HCT116 (cell line): ENCODE measurements around the gene TAT. TPM values are rescaled to one million over a fixed set of nuclear protein-coding genes. Genes with fewer than 3 reads are reported as not detected.
"Not testable (repeated sequence)": the region's sequence is repeated elsewhere in the genome, so short reads cannot be mapped to it uniquely, and the experiment has no call there.

ENCODE experiments used
- ATAC-seq: fragments of 200-7000 bp; cut with Tn5 transposase; 2 replicates; pipeline ENCODE4 v1.9.1; 2020; ENCODE audit warnings: mild to moderate bottlenecking, moderate library complexity
- BruUV-seq: library from RNA; stranded (reverse); fragments of 400-500 nt; replicated peaks from 2 replicates; lab custom pipeline; 2021; lab: Mats Ljungman, UMichigan
- CTCF ChIA-PET: fragments of 300-600 bp; sonication (Branson Sonifier 250); formaldehyde crosslinking; loops from one replicate; lab custom pipeline; 2021; ENCODE audit warnings: antibody characterized with exemption; lab: Charles Lee
- POLR2A ChIA-PET: fragments of 300-600, 350-600 bp; sonication (Branson Sonifier 250); formaldehyde crosslinking; loops from one replicate; lab custom pipeline; 2021; ENCODE audit warnings: antibody characterized with exemption; lab: Charles Lee
- RAD21 ChIA-PET, 2 experiments: fragments of 300-600 bp; sonication (Branson Sonifier 250); formaldehyde crosslinking; loops; one replicate each; lab custom pipeline; 2023; ENCODE audit warnings: low total read pairs in 2 of 2; ENCODE audit not compliant: uncharacterized antibody in 2 of 2, unreplicated experiment in 2 of 2, low non-redundant PET in 1 of 2; lab: Charles Lee
- DNase-seq: peaks from one replicate; pipeline ENCODE4 v3.0.0-alpha.2; 2010; ENCODE audit warnings: low read depth, low spot score
- H2AFZ ChIP-seq: fragments of 200-600 bp; shearing (Covaris generic), sonication (generic); 2 replicates; pipeline ENCODE4 v1.6.1; 2017; ENCODE audit warnings: low read depth, mixed run types, mixed read lengths, antibody characterized with exemption, low read length; ENCODE audit not compliant: poor library complexity, severe bottlenecking
- H3K27ac ChIP-seq: 2 replicates; pipeline ENCODE4 v1.5.1; 2012; ENCODE audit warnings: low read depth, low read length
- H3K27me3 ChIP-seq: fragments of 200-600 bp; sonication (generic); 2 replicates; pipeline ENCODE4 v1.6.1; 2016; ENCODE audit warnings: mixed run types, low read length, mixed read lengths; ENCODE audit not compliant: insufficient read depth
- H3K36me3 ChIP-seq, 2 experiments: fragments of 200-500 bp in 1 of 2; fragments of 200-600 bp in 1 of 2; sonication (Bioruptor generic) in 1 of 2; sonication (generic) in 1 of 2; 2 replicates each; pipeline versions ENCODE4 v1.5.1 to v1.6.1; 2014 to 2016; ENCODE audit warnings: low read length in 2 of 2, inconsistent platforms in 1 of 2, mixed read lengths in 1 of 2, mixed run types in 1 of 2; ENCODE audit not compliant: insufficient read depth in 2 of 2, control insufficient read depth in 1 of 2
- H3K4me1 ChIP-seq, 2 experiments: fragments of 200-600 bp in 1 of 2; sonication (generic) in 1 of 2; 2 replicates each; pipeline versions ENCODE4 v1.5.1 to v1.6.1; 2012 to 2017; ENCODE audit warnings: low read length in 2 of 2, inconsistent platforms in 1 of 2, mild to moderate bottlenecking in 1 of 2, mixed read lengths in 1 of 2, mixed run types in 1 of 2, moderate library complexity in 1 of 2; ENCODE audit not compliant: insufficient read depth in 2 of 2, control insufficient read depth in 1 of 2
- H3K4me2 ChIP-seq: fragments of 200-600 bp; sonication (generic); 2 replicates; pipeline ENCODE4 v1.6.1; 2017; ENCODE audit warnings: mixed run types, low read length, mixed read lengths
- H3K4me3 ChIP-seq, 2 experiments: fragments of 200-600 bp in 1 of 2; sonication (generic) in 1 of 2; replicated peaks in 1 of 2; 2 replicates each; pipeline ENCODE4 v1.5.1; 2011 to 2016; ENCODE audit warnings: low read length in 2 of 2, control low read depth in 1 of 2, low read depth in 1 of 2, mild to moderate bottlenecking in 1 of 2, mixed read lengths in 1 of 2, mixed run types in 1 of 2
- H3K79me2 ChIP-seq: fragments of 200-600 bp; sonication (generic); 2 replicates; pipeline ENCODE4 v1.6.1; 2017; ENCODE audit warnings: mild to moderate bottlenecking, mixed run types, low read length, moderate library complexity, mixed read lengths; ENCODE audit not compliant: insufficient read depth
- H3K9ac ChIP-seq: fragments of 200-600 bp; sonication (generic); 2 replicates; pipeline ENCODE4 v1.6.1; 2016; ENCODE audit warnings: low read length, mixed read lengths
- H3K9me2 ChIP-seq: fragments of 200-600 bp; sonication (generic), shearing (Covaris generic); 2 replicates; pipeline ENCODE4 v1.6.1; 2017; ENCODE audit warnings: mixed run types, mild to moderate bottlenecking, moderate library complexity; ENCODE audit not compliant: insufficient read depth
- H3K9me3 ChIP-seq, 2 experiments: fragments of 200-500 bp in 1 of 2; fragments of 200-600 bp in 1 of 2; sonication (Bioruptor generic) in 1 of 2; sonication (generic) in 1 of 2; 2 replicates each; pipeline ENCODE4 v1.6.1; 2014 to 2017; ENCODE audit warnings: low read length in 2 of 2, mixed read lengths in 2 of 2, inconsistent platforms in 1 of 2, low read depth in 1 of 2, mild to moderate bottlenecking in 1 of 2, mixed run types in 1 of 2, moderate library complexity in 1 of 2; ENCODE audit not compliant: control insufficient read depth in 1 of 2, insufficient read depth in 1 of 2
- H4K20me1 ChIP-seq: fragments of 200-600 bp; sonication (generic), shearing (Covaris generic); 2 replicates; pipeline ENCODE4 v1.6.1; 2017; ENCODE audit warnings: mixed run types, mild to moderate bottlenecking, moderate library complexity; ENCODE audit not compliant: insufficient read depth
- CBX3 ChIP-seq: IDR thresholded peaks from 2 replicates; pipeline ENCODE4 v1.6.1; 2012; ENCODE audit warnings: low read depth
- EGR1 ChIP-seq: IDR thresholded peaks from 2 replicates; pipeline ENCODE4 v1.6.1; 2012; ENCODE audit warnings: low read depth
- EZH2phosphoT487 ChIP-seq: fragments of 200-600 bp; IDR thresholded peaks from 2 replicates; pipeline ENCODE4 v1.6.1; 2018; ENCODE audit warnings: antibody characterized with exemption, borderline replicate concordance
- FOSL1 ChIP-seq: IDR thresholded peaks from 2 replicates; pipeline ENCODE4 v1.6.1; 2012; ENCODE audit warnings: low read depth
- POLR2AphosphoS5 ChIP-seq: IDR thresholded peaks from 2 replicates; pipeline ENCODE4 v1.6.1; 2011; ENCODE audit warnings: mild to moderate bottlenecking, low read depth, low read length, moderate library complexity
- SIN3A ChIP-seq: IDR thresholded peaks from 2 replicates; pipeline ENCODE4 v1.6.1; 2012; ENCODE audit warnings: low read depth
- SRF ChIP-seq: IDR thresholded peaks from 2 replicates; pipeline ENCODE4 v1.6.1; 2012; ENCODE audit warnings: low read depth
- TCF7L2 ChIP-seq: IDR thresholded peaks from 2 replicates; pipeline ENCODE4 v1.7.0; 2011; ENCODE audit warnings: borderline replicate concordance, inconsistent platforms; ENCODE audit not compliant: insufficient read depth, insufficient read length; ENCODE audit errors: extremely low read depth
- ZNF274 ChIP-seq: fragments of 200-500 bp; sonication (Bioruptor generic); IDR thresholded peaks from 2 replicates; pipeline ENCODE4 v1.6.1; 2014; ENCODE audit warnings: mild to moderate bottlenecking, low read depth, low read length, inconsistent platforms
- intact Hi-C: fragments of 100-400 bp; cut with micrococcal nuclease; formaldehyde crosslinking; loops from 2 replicates; pipeline ENCODE4 v1.10.0; 2022
- total RNA-seq: library from RNA; stranded (reverse); gene quantifications from one replicate; pipeline ENCODE4 v1.2.1, GENCODE V29; 2021; ENCODE audit not compliant: unreplicated experiment
- TF ChIP-seq, protein P1 (sequence below): IDR thresholded peaks from 2 replicates; pipeline ENCODE4 v1.6.1; 2011; ENCODE audit warnings: mild to moderate bottlenecking, low read length, moderate library complexity; ENCODE audit not compliant: insufficient replicate concordance; ENCODE audit errors: extremely low read depth
- TF ChIP-seq, protein P2 (sequence below): IDR thresholded peaks from 2 replicates; pipeline ENCODE4 v1.6.1; 2012; ENCODE audit warnings: low read depth
- TF ChIP-seq, protein P3 (sequence below): IDR thresholded peaks from 2 replicates; pipeline ENCODE4 v1.6.1; 2012

Gene TAT
- total RNA-seq, 1 experiment from 2014 or later, result 0.91 TPM

DNA sequence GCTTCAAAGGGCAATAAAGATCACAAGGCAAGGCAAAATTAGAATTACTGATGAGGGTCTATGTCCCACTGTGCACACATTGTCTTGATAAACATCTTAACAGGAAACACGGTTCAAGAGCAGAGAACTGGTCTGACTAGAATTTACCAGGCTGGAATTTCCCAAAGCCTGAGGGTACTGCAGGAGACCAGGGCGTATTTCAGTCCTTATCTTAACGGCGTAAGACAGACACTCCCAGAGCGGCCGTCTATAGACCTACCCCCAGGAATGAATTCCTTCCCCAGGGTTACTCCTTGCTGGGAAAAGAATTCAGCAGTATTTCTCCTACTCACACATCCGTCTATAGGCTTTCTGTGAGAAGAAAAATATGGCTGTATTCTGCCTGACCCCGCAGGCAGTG is 15.0 kb downstream of the TAT start:
- BruUV-seq, H3K4me2 ChIP-seq, H3K27ac ChIP-seq, DNase-seq, H3K9me3 ChIP-seq, H3K79me2 ChIP-seq, H3K9ac ChIP-seq, ATAC-seq, RAD21 ChIA-PET, H2AFZ ChIP-seq, H3K36me3 ChIP-seq, H3K27me3 ChIP-seq, POLR2A ChIA-PET, H4K20me1 ChIP-seq, H3K9me2 ChIP-seq, CTCF ChIA-PET, H3K4me3 ChIP-seq: not testable (repeated sequence)
- peaks cover 14 to 18% of the 10 kb centered on the region in 2 experiments for H3K4me1 ChIP-seq
- intact Hi-C loops, result loop anchor here (10.0 kb wide), 1 partner anchor 533 kb away; the partner anchor contains the start of genes DHX38 and TXNL4B

DNA sequence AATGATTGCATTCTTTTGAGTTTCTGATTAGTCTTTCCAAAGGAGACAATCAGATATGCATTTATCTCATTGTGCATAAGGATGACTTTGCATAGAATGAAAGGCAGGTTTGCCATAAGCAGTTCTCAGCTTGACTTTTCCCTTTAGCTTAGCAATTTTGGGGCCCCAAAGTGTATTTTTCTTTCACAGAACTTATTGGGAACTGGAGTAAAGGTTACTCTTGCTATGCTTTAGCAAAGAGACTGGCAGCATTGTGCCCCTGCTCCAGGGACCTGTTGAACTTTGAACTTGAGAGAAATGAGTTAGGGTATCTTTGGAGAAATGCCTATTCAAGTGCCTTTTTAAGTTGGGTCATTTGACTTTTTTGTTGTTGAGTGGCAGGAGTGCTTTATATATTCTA is 17.0 kb downstream of the TAT start:
- ChIA-PET RAD21 (no interaction called here), CTCF (no interaction called here), POLR2A (no interaction called here)
- H3K9me2 ChIP-seq, result no peaks in the 10 kb centered on the region
- no peaks in the 10 kb centered on the region for H3K79me2 ChIP-seq
- no peaks in the 10 kb centered on the region for H3K36me3 ChIP-seq
- no TSS peak for BruUV-seq
- no peak overlapping the region for H3K27ac ChIP-seq
- H3K4me1 ChIP-seq, result peaks cover 6 to 9% of the 10 kb centered on the region in 2 experiments; a peak in 2 of 4 replicates
- no peaks in the 10 kb centered on the region for H4K20me1 ChIP-seq
- H3K27me3 ChIP-seq, result no peaks in the 10 kb centered on the region
- H2AFZ ChIP-seq, result no peak overlapping the region
- DNase-seq, result no peak
- H3K9me3 ChIP-seq, result no peaks in the 10 kb centered on the region
- no peak for ATAC-seq
- H3K4me2 ChIP-seq, result no peak overlapping the region
- H3K9ac ChIP-seq, result no peak overlapping the region
- intact Hi-C loops, result loop anchor here (10.0 kb wide), 1 partner anchor 535 kb away; the partner anchor contains the start of genes DHX38 and TXNL4B
- no peak overlapping the region for H3K4me3 ChIP-seq
- TF ChIP-seq CBX3 (no peak), SRF (no peak), ZNF274 (no peak), FOSL1 (no peak), EZH2phosphoT487 (no peak), POLR2AphosphoS5 (no peak), EGR1 (no peak), SIN3A (no peak), TCF7L2 (no peak)
- TF ChIP-seq, protein P1, sequence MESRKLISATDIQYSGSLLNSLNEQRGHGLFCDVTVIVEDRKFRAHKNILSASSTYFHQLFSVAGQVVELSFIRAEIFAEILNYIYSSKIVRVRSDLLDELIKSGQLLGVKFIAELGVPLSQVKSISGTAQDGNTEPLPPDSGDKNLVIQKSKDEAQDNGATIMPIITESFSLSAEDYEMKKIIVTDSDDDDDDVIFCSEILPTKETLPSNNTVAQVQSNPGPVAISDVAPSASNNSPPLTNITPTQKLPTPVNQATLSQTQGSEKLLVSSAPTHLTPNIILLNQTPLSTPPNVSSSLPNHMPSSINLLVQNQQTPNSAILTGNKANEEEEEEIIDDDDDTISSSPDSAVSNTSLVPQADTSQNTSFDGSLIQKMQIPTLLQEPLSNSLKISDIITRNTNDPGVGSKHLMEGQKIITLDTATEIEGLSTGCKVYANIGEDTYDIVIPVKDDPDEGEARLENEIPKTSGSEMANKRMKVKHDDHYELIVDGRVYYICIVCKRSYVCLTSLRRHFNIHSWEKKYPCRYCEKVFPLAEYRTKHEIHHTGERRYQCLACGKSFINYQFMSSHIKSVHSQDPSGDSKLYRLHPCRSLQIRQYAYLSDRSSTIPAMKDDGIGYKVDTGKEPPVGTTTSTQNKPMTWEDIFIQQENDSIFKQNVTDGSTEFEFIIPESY, result no peak
- TF ChIP-seq, protein P2, sequence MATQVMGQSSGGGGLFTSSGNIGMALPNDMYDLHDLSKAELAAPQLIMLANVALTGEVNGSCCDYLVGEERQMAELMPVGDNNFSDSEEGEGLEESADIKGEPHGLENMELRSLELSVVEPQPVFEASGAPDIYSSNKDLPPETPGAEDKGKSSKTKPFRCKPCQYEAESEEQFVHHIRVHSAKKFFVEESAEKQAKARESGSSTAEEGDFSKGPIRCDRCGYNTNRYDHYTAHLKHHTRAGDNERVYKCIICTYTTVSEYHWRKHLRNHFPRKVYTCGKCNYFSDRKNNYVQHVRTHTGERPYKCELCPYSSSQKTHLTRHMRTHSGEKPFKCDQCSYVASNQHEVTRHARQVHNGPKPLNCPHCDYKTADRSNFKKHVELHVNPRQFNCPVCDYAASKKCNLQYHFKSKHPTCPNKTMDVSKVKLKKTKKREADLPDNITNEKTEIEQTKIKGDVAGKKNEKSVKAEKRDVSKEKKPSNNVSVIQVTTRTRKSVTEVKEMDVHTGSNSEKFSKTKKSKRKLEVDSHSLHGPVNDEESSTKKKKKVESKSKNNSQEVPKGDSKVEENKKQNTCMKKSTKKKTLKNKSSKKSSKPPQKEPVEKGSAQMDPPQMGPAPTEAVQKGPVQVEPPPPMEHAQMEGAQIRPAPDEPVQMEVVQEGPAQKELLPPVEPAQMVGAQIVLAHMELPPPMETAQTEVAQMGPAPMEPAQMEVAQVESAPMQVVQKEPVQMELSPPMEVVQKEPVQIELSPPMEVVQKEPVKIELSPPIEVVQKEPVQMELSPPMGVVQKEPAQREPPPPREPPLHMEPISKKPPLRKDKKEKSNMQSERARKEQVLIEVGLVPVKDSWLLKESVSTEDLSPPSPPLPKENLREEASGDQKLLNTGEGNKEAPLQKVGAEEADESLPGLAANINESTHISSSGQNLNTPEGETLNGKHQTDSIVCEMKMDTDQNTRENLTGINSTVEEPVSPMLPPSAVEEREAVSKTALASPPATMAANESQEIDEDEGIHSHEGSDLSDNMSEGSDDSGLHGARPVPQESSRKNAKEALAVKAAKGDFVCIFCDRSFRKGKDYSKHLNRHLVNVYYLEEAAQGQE, result no peak
- TF ChIP-seq, protein P3, sequence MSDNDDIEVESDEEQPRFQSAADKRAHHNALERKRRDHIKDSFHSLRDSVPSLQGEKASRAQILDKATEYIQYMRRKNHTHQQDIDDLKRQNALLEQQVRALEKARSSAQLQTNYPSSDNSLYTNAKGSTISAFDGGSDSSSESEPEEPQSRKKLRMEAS, result no peak
